KOPT-K1 (cell line): Measurements from ENCODE around the gene LTB.
"Not testable (repeated sequence)": the region's sequence is repeated elsewhere in the genome, so short reads cannot be mapped to it uniquely, and the experiment has no call there.

Source experiments
- H3K27ac ChIP-seq: fragments of 200-600 bp; sonication (generic); 2 replicates; pipeline ENCODE4 v1.5.1; 2016; ENCODE audit warnings: antibody characterized with exemption, mild to moderate bottlenecking, low read depth, low read length; ENCODE audit not compliant: poor library complexity, severe bottlenecking
- H3K36me3 ChIP-seq: fragments of 200-600 bp; sonication (generic); 2 replicates; pipeline ENCODE4 v1.5.1; 2017; ENCODE audit warnings: antibody characterized with exemption, mild to moderate bottlenecking, low read length, moderate library complexity; ENCODE audit not compliant: insufficient read depth
- H3K9me3 ChIP-seq: fragments of 200-600 bp; sonication (generic); 2 replicates; pipeline ENCODE4 v1.5.1; 2017; ENCODE audit warnings: antibody characterized with exemption, low read length, mild to moderate bottlenecking; ENCODE audit not compliant: insufficient read depth, poor library complexity, severe bottlenecking

Gene LTB

DNA sequence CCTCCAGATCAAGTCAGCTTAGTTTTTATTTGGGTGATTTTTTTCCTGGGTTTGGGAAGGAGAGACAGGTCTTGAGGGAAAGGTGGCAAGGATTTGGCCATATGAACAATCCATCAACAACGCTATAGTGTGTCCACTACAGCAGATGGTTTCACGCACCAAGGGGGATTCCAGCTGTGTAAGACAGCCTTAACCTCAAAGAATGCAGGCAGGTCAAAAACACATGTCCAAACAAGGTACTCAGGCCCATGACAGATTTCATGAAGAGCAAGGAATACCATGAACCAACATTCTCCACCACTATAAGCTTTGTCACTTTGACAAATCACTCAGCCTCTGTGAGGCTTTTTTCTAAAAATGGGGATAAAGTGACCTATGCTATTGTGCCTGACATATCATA, 34.8 kb upstream of the LTB start:
- no peaks in the 10 kb centered on the region for H3K9me3 ChIP-seq
- peak overlapping the region; percentile 97 for H3K27ac ChIP-seq
- H3K36me3 ChIP-seq: peaks cover 13% of the 10 kb centered on the region

DNA sequence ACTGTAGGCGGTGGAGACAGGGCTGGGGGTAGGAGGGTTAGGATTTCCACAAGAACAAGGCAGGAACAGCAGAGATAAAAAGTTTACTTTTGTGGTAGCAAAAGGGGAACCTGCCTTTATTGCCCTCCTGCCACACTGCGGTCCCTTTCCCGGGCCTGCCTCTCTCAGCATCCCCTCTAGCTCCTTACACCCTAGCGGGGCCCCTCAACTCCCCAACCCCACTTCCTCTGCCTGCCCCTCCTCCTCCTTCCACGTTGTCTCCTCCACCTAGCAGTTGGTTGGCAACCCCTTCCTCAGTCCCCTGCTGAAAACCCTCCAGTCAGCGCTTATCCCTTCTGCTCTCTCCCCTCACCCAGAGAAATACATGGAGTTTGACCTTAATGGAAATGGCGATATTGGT, 33.5 kb upstream of the LTB start:
- Histone ChIP-seq H3K9me3 (no peaks in the 10 kb centered on the region), H3K27ac (peak overlapping the region; percentile 97), H3K36me3 (peaks cover 8% of the 10 kb centered on the region; the same call in 1 of the 2 replicates)

DNA sequence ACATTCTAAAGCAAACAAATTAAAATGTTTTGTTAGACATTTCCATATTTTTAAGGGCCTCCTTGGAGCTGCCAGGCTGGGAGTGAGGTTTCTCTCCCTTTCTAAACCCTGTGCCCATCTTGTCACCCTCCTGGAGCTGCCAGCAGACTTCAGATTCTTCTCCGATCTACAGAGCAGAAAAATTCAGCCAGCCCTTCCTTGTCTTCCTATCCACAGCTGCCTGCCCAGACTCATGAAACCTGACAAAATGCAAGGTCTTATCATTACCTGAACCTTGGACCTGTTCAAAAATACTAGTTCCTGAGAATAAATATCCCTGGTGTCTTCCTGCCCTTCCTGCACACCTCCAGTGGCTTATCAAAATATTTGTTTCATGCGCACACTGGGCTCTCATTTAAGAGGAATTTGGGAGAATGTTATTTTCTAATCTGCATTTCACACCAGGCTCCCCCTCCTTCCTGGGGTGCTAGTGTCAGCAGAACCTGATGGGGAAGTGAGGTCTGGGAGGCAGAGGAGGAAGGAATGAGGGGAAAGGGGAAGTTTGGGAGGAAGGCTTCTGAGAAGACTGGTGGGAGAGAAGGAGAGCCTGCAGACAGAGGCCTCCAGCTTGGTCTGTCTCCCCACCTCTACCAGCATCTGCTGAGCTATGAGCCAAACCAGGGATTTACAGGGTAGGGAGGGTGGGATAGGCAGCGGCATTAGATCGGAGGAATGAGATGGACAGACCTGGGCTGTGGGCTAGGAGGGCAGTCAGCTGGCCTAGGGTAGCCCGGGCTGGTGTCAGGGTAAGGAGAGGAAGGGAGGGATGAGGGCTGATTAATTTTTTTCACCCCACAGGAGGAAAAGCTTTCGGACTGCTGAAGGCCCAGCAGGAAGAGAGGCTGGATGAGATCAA, 32.7 kb upstream of the LTB start, which contains the start of gene AIF1:
TSS of gene AIF1 (plus strand) at position 551 of the 895 bp plus-strand sequence. CDS start at position 647, 96 bp downstream.
- Histone ChIP-seq H3K9me3 (no peaks in the 10 kb centered on the region), H3K27ac (peak within 1 kb of the TSS; percentile 97), H3K36me3 (peaks cover 8% of the 10 kb centered on the region; the same call in 1 of the 2 replicates)

DNA sequence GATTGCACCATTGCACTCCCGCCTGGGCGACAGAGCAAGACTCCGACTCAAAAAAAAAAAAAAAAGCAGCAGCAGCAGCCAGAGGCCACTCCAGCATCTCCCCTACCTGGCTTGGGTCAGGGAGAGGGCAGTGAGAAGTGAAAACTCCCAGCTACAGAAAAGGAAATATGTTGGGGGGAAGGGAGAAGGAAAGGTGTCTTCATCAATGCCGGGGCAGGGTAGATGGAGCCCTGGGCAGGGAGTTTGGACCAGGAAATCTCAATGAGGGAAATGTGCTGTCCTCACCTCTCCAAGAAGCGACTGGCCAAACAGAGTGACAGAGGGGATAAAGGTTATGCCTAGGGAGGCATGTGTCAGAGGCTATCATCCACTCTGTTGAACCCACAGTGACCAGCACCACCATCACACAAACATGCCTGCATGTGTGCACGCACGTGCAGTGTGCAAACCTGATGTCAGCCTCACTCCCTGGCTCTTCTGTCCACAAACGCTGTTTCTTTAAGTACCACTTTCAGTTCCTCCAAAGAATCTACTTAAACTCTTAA, 31.9 kb upstream of the LTB start:
- H3K9me3 ChIP-seq: no peaks in the 10 kb centered on the region
- peak overlapping the region; percentile 97 for H3K27ac ChIP-seq
- peaks cover 8% of the 10 kb centered on the region; the same call in 1 of the 2 replicates for H3K36me3 ChIP-seq

DNA sequence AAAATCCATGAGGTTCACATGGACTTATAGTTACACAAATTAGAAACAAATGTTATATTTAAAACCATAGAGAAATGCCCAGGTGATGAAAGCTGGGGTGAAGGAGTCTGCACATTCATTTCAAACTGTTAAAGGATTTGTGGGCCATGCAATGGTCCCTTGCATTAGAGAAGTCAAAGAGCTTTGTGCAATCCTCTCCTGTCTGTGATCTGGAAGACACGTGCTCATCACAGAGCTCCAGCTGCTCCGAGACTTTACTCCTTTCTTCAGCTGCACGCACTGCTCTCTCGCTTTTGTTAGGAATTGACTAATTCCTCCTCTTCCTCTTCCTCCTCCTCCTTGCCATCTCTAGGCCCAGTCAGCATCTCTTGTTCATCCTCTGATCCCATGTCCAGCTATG, 28.7 kb upstream of the LTB start:
- Histone ChIP-seq H3K27ac (no peak overlapping the region), H3K9me3 (no peaks in the 10 kb centered on the region), H3K36me3 (no peaks in the 10 kb centered on the region)

DNA sequence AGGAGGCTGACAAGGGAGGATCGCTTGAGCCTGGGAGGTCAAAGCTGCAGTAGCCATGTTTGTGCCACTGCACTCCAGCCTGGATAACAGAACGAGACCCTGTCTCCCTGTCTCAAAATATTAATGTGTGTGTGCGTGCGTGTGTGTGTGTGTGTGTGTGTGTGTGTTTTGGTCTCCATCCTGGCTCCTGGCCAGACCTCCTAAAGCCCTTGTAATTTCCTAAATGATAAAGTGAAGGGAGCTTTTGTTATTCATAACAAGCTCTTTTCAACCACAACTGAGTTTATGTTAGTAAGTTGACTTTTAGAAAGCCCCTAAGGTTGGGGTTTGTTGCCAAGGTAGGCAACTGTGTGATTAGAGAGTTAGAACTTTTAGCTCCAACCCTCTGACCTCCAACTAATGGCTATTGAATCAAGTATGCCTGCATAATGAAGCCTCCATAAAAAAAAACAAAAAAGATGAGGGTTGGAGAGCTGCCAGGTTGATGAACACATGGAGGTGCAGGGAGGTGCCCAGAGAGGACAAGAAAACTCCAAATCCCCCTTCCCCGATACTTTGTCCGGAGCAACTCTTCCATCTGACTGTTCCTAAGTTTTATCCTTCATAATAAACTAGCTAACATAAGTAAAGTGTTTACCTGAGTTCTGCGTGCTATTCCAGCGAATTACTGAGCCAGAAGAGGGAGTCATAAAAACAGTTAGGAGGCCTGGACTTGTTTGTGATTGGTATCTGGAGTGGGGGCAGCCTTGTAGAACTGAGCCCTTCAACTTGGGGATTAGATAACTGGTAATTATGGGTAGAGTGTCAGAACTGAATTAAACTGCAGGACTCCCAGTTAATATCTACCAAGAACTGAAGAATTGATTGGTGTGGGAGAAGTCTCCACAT, 27.5 kb upstream of the LTB start:
- Histone ChIP-seq H3K27ac (no peak overlapping the region), H3K36me3 (no peaks in the 10 kb centered on the region), H3K9me3 (no peaks in the 10 kb centered on the region)

DNA sequence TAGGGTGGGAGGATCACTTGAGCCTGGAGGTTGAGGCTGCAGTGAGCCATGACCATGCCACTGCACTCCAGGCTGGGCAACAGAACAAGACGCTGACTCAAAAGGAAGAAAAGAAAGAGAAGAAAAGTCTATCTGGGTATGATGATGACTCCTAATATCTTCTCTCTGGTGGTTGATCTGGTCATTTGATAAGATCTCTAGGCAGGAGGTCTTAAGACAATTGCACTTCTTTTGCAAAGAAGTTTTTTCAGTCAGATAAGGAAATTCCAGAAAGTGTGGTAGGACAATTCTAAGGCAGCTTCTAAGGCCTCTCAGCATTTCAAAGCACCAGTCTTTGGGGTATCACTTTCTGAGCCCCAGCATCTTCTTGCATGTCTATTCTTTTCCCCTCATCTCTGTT, 25.1 kb upstream of the LTB start:
- Histone ChIP-seq H3K36me3 (no peaks in the 10 kb centered on the region), H3K9me3 (no peaks in the 10 kb centered on the region), H3K27ac (no peak overlapping the region)

DNA sequence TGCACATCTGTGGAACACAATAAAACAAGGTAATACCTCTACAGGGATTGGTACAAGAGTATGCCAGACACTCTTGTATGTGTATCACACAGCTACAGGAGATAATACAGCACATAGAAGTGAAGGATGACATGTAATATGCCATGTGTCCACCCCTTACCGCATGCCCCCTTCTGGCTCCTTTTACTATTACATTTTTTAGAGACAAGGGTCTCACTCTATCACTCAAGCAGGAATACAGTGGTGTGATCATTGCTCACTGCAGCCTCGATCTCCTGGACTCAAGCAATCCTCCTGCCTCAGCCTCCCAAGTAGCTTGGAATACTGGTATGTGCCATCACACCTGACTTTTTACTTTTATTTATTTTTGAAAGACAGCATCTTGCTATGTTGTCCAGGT, 14.8 kb upstream of the LTB start:
- Histone ChIP-seq H3K27ac (peak overlapping the region; percentile 28), H3K9me3 (no peaks in the 10 kb centered on the region), H3K36me3 (no peaks in the 10 kb centered on the region)

DNA sequence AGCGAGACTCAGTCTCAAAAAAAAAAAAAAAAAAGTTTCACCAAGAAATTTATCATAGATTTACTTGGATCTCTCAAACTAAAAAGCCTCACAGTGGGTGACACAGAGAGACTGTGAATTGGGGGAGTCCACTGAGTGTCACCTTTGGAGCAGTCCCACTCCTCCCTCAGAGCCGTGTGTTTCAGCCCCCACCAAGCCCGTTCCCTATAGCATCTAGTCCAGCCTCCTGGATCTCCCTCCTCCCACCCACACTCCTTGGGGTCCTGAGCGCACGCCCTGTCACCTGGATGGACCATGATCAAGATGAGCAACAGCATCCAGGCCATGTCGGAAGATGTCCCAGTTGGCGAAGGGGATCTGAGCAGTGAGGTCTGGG, 10.2 kb upstream of the LTB start:
- H3K9me3 ChIP-seq: no peaks in the 10 kb centered on the region
- peak overlapping the region; percentile 48 for H3K27ac ChIP-seq
- no peaks in the 10 kb centered on the region for H3K36me3 ChIP-seq

DNA sequence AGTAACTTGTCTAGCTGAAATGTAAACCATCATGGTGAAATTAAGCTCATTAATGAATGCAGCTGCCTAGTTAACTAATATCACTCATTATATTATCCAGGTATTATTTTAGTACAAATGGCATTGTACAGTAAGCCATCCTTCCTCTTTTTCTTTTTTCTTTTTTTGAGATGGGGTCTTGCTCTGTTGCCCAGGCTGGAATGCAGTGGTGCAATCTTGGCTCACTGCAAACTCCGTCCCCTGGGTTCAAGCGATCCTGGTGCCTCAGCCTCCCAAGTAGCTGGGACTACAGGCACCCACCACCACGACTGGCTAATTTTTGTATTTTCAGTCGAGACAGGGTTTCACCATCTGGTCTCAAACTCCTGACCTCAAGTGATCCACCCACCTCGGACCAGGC, 8.5 kb upstream of the LTB start:
- H3K36me3 ChIP-seq, H3K27ac ChIP-seq: not testable (repeated sequence)

DNA sequence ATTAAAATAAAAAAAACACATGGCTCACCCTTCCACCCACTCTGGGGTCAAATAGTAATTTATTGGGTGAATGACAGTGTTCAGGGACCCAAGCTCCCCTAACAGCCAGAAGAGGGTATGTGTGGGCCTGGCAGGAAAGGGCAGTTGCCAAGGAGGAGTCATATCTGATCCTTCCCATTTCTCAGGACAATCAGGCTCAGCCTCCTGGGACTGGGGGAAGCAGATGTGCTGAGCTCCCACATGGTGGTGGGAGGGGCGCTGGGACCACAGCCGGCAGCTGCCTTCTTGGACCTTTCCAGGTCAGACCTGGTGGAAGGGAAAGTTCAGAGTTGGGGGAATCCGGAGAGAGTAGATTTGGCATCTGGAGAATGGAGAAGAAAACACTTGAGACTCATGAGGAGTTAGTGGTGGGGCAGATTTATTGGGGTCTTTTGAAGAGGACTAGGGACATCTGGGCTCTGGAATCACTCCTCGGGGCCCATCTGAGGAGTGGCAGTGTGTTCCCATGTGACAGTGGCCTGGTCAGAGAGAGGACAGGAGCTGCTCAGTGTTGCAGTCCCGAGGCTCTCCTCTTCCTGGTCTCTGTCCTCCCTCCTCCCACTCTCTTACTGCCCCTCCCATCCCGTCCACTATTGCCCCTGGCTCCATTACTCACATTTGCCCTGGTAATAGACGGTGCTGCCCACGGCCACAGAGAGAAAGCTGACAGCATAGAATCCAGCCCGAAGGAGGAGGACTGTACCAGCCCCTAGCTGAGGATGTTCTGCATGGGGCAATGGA, 6.8 kb upstream of the LTB start:
- H3K9me3 ChIP-seq: no peaks in the 10 kb centered on the region
- H3K27ac ChIP-seq: peak overlapping the region; percentile 91
- H3K36me3 ChIP-seq: no peaks in the 10 kb centered on the region

More for the DNA sequence above, 8.5 kb upstream of the LTB start:
- H3K9me3 ChIP-seq: not testable (repeated sequence)

DNA sequence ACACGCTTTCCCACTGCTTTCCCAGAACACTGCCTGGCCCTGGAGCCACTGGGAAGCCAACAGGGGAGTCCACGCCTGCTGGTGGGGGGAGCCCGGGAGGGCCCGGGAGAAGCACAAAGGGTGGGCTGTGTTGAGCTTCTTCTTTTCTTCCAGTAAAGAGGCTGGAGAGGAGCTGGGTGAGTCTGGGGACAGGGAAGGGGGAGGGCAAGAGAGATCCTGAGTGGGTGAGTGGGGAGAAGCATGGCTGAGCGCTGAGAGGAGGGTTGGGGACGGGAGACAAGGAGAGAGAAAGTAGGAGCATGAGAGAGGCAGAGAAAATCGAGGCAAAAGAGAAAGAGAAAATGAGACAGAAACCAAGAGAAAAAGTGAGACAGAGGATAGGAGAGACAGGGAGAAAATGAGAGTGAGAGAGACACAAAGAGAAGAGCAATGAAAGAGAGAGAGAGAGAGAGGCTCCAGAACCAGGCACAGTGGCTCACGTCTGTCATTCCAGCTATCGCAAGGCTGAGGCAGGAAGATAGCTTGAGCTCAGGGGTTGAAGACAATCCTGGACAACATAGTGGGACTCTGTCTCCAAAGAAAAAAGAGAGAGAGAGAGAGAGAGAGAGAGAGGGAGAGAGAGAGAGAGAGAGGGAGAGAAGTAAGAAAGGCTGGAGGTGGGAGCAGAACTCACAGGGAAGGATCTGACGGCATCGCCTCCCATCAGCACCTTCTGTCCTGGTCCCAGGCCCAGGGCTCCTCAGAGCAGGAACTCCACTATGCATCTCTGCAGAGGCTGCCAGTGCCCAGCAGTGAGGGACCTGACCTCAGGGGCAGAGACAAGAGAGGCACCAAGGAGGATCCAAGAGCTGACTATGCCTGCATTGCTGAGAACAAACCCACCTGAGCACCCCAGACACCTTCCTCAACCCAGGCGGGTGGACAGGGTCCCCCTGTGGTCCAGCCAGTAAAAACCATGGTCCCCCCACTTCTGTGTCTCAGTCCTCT, 5.9 kb upstream of the LTB start:
- Histone ChIP-seq H3K36me3 (no peaks in the 10 kb centered on the region), H3K27ac (peak overlapping the region; percentile 91), H3K9me3 (no peaks in the 10 kb centered on the region)

DNA sequence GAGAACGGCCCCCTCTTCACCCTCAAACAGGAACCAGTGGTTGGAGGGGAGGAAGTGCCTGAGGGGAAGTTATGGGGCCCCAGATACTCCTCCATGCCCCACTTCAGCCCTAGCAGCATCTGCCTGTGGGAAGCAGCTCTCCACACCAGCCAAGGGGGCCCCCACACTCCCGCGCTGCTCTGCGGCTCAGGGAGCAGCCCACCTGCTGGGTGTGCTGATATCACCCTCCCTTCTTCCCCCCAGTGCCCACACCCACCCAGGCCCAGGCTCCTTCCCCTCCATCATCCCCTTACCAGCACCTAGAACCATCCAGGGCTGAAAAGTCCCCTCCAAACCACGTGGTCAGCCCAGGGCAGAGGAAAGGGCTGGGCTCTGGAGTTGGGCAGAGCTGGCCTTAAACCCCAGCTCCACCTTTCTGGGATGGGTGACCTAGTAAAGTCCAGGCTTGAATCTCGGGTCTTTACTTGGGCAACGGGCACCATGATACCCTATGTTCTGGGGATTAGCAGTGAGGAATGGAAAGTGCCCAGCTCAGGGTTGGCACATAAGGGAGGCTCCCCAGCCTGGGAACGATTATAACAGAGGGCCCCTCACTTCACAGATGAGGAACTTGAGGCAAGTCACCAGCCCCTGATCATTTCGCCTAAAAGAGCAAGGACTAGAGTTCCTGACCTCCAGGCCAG, 4.5 kb upstream of the LTB start:
- H3K27ac ChIP-seq: peak overlapping the region; percentile 91
- H3K36me3 ChIP-seq: no peaks in the 10 kb centered on the region
- no peaks in the 10 kb centered on the region for H3K9me3 ChIP-seq
